ENCODE data around the gene MUC6.

The MUC6 gene

GRCh38 chr11:1036931-1037330 lies 413 bp upstream of the MUC6 start:
- no peak for DNase-seq (ENCODE audit: low spot score)

GRCh38 chr11:1035577-1036283 lies 788 bp downstream of the MUC6 start:
- DNase-seq (ENCODE audit: low spot score): no peak

GRCh38 chr11:1034456-1035295 lies 1.8 kb downstream of the MUC6 start:
- no peak for DNase-seq (ENCODE audit: low spot score)

DNA sequence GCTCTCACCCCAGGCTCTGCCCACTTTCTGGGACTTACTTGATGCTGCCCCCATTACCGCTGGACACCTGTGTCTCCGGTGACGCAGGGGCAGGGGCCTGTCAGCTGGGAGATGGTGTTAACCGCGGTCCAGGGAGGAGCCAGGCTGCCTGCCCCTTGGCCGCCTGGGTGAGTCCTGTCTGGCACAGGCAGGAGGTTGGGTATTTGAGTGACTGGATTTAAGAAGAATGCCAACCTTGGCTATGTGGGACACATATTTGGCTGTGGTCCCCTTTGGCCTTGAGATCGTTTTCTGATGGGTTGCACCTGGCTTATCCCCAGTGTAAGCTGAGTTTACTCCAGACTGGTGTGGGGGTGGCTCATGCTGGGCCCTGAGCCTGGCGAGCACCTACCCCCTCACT lies 2.5 kb downstream of the MUC6 start:
- DNase-seq (ENCODE audit: low spot score): no peak

GRCh38 chr11:1033016-1033798 lies 3.3 kb downstream of the MUC6 start:
- no peak for DNase-seq (ENCODE audit: low spot score)

GRCh38 chr11:1032310-1032891 lies 4.1 kb downstream of the MUC6 start:
- DNase-seq (ENCODE audit: low spot score): no peak

DNA sequence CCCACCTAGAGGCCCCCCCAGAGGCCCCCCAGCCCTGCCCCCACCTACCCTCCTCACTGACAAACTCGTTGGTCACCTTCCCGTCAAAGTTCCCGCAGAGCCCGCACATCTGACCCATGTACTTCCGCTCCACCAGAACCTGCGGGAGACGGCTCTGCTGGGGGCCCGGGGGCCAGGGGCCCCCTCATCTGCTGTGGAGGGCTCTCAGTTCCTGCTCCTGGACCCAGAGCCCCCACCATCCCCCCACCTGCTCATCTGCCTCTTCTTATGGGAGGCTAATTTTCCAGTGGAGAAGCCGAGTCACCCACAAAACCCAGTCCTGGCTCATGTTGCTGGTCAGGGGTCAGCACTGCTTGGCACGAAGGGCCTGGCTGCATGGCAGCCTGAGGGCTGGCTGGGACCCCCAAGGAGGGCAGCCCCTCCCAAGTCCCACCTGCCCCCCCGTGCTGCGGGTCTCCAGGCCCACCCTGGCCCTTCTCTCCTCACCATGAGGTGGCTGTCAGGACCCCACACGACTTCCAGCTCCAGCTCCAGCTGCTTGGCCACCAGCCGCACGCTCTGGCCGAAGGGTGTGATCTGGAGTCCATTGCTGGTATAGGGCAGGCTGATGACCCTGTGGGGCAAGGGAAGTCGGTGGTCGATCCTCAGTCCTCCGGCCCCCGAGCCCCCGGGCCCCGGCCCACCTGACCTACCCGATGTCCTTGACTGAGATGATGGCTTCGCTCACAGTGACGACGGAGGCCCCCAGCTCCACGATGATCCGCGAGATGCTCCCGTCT lies 5.2 kb downstream of the MUC6 start:
- DNase-seq (ENCODE audit: low spot score): no peak

DNA sequence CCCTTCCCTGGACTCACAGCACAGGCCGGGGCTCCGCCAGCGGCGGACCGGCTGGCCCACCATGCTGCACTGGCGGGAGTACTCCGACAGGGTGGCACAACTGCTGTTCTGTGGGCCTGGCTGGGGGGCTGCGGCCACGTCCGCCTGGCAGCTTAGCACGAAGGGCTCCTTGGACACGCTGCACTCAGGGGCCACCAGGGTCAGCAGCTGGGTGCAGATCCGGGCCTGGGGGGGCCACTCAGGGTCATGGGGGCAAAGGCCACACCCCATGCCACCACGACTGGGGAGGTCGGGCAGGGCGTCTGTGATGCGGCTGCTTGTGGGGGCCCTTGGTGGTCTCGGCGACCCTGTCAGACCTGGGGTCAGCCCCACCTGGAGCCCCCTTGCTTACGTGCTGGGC lies 6.0 kb downstream of the MUC6 start:
- no peak for DNase-seq (ENCODE audit: low spot score)

DNA sequence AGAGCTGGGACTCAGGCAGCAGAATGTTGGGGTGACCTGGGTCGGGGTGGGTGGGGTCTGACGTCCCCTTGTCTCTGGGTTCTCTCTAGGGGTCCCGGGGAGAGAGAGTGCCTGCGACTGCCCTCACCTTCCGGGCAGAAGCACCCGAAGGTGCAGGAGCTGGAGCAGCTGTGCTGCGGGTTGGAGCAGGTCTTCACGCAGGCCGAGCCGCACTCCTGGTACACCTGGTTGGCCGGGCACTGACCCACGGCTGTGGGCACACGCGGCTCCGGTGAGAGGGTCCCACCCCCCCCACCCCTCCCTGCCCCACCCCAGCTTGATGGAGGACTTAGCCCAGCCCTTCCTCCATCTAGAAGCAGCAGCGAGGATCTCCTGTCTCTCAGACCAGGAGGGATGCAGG lies 6.4 kb downstream of the MUC6 start:
- DNase-seq (ENCODE audit: low spot score): no peak

GRCh38 chr11:1029654-1030053 lies 6.9 kb downstream of the MUC6 start:
- DNase-seq (ENCODE audit: low spot score): no peak

GRCh38 chr11:1029051-1029450 lies 7.5 kb downstream of the MUC6 start:
- no peak for DNase-seq (ENCODE audit: low spot score)

- no peak for DNase-seq (ENCODE audit: low spot score)
These were observed 7.9 kb downstream of the MUC6 start for GRCh38 chr11:1028616-1029015.

GRCh38 chr11:1028291-1028540 lies 8.3 kb downstream of the MUC6 start:
- no peak for DNase-seq (ENCODE audit: low spot score)

GRCh38 chr11:1027483-1028290 lies 8.8 kb downstream of the MUC6 start:
- no peak for DNase-seq (ENCODE audit: low spot score)

DNA sequence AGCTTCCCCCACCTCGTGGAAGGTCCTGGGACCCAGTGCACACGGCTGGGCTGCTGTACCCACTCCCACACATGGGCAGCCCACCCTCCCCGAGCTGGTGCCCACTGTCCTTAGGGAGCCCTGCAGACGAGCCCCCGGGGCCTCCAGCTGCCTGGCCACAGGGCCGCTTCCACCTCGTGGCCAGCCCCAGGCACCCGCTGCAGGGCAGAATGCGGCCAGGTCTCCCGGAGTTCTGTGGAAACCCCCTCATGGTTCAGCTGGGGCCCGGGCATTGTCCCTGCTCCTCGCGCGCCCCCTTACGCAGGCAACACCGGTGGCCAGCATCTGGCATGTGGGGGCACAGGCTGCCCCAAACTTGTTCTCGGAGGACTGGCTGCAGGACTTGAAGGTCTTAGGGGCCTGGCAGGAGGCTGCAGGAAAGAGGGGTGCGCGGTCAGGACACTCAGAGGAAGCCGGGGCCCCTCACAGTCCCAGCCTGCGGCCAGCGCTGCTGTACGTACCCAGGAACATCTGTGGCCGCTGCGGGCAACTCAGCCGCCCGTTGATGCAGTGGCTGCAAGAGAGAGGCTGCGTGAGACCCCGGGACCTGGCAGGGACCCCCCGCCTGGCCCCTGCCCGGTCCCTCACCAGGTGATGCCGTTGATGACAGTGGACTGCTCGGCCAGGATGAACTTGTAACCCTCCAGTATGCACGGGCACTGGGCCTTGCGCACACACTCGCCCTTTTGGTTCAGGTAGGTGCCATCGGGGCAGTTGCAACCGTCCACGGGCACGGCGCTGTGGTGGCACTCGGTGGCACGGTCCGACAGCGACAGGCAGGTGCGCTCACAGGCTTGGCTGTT lies 9.7 kb downstream of the MUC6 start:
- DNase-seq (ENCODE audit: low spot score): no peak

DNA sequence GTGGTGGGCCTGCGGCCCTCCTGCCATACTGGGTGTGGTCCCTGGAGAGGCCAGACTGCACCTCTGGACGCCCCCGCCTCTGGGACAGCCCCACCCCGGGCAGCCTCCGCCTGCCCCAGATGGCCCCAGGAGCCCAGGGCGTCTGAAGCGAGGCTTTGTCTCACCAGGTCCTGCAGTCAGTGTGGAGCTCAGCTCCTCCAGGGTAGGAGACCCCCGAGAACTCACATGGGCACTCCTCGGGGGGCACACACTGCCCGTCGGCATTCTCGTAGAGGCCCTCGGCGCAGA lies 10.4 kb downstream of the MUC6 start:
- DNase-seq (ENCODE audit: low spot score): no peak

GRCh38 chr11:1025410-1026162 lies 10.9 kb downstream of the MUC6 start:
- DNase-seq (ENCODE audit: low spot score): no peak

DNA sequence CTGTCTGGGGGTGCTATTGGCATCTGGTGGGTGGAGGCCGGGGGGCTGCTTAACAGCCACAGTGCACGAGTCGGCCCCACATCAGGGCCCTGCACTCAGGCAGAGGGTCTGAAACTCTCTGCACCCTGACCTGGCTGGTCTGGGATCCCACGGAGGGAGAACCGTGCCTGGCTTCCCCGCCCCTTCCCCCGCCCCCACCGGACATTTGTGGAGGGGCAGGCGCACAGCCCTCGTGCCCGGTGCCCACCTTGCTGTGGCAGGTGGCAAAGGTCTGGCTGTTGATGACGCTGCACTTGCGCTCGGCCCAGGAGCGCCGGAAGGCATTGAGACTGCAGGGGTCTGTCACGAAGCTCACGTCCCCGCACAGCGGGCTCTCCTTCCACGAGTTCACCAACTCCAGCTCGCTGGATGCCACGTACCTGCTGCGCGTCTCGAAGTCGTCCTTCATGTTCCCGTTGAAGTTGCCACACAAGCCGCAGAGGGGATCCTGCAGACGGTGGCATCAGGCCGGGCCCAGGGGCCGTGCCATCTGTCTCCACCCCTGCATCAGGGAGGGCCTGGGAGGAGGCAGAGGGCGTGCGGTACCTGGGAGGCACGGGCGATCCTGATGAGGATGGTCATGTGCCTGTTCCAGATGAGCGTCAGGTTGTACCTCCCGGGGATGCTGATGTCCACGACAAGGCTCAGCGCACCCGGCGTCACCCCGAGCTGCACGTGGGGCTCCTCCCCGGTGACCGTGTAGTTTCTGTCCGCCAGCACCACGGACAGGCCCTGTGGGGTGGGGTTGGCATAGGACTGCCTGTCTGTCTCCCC lies 11.7 kb downstream of the MUC6 start:
- no peak for DNase-seq (ENCODE audit: low spot score)

All from COLO829 (cell line).